HG02973 (cell line): ENCODE results near the gene CCR5AS.
"Not testable (repeated sequence)": the region's sequence is repeated elsewhere in the genome, so short reads cannot be mapped to it uniquely, and the experiment has no call there.

ENCODE experiments used
- ATAC-seq: cut with Tn5 transposase; IDR thresholded peaks from one replicate; pipeline ENCODE4 v1.9.1; 2021; ENCODE audit warnings: moderate library complexity; ENCODE audit not compliant: unreplicated experiment

The CCR5AS gene

DNA sequence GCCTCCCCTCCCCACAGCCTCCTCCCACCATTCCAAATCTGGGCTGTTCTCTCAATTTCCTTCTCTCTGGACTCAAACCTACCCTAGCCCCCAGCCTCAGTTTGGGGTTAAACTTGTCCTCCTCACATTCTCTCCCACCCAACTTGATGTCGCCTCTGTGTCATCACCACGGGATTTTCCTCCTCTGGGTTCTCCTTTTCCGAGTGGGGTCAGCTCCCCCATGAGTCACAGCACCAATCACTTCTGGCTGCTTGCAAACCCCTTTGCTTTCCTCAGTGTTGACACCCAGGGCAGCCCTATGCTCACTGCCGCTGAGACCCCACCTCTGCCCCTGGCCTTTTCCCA lies 451 bp downstream of the CCR5AS start:
- no peak for ATAC-seq

DNA sequence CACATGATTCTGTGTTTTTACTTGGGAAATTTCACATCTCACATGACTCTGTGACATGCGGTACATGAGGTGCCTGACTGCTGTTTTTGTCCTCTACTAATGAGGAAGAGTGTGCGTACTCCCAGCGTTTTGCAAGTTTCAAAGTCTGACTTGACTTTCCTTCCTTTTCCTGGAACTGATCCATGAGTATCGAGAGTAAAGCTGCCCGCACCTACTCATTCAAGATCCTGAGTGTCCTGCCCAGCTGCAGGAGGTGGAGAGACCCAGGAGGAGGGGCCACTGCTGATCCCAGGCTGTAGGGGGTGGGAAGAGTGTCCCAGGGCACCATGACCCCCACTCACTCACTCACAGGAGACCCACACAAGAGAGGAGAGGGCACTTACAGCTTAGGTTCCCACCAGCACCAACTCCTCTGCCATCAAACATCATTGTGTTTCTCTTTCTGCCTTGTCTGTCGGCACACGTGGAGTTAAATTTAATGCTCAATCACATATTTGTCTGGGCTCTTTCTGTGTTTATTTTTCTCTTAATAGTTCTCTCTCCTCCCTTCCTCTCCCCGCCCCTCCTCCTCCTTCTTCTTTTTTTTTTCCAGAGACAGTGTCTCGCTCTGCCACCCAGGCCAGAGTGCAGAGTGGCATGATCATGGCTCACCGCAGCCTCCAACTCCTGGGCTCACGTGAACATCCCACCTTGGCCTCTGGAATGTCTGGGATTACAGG lies 1.4 kb downstream of the CCR5AS start:
- ATAC-seq, result no peak

GRCh38 chr3:46402902-46403301 lies 4.0 kb downstream of the CCR5AS start:
- ATAC-seq, result not testable (repeated sequence)

DNA sequence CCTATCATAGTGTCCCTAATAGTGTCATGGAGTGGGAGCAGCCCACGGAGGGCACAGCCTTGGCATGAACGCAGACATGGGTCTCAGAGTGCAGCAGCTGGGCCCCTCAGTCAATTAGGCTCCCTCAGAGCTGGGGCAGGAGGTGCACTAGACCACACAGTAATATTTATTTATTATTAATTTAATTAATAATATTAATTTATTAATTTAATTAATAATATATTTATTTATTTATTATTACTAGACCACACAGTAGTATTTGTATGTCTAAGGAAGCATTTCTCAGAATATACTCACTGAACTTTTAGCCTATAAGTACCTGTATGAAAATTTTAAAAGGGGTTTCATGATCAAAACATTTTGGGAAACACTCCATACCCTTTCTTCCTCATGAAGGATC lies 5.3 kb downstream of the CCR5AS start:
- ATAC-seq, result no peak

GRCh38 chr3:46400846-46401245 lies 6.0 kb downstream of the CCR5AS start:
- no peak for ATAC-seq

GRCh38 chr3:46400000-46400734 lies 6.7 kb downstream of the CCR5AS start:
- no peak for ATAC-seq

DNA sequence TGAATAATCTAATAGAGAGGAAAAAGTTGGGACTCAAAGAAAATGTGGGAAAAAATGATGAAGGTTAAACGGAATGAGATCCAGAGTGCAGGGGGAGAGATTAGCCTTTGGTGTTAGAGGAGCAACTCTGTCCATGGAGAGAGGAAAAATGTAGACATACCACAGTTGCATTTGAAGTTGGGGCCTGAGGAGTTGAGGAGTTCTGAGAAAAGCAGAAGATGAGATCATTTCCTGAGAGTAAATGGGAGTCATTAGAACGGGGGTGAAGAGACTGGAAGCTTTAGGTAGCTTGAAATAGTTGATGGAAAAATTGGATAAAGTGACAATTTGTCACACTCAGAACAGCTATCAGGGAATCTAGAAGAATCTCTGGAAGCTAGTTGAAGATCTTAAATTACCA lies 7.3 kb downstream of the CCR5AS start:
- no peak for ATAC-seq

GRCh38 chr3:46399098-46399497 lies 7.8 kb downstream of the CCR5AS start:
- ATAC-seq, result no peak

DNA sequence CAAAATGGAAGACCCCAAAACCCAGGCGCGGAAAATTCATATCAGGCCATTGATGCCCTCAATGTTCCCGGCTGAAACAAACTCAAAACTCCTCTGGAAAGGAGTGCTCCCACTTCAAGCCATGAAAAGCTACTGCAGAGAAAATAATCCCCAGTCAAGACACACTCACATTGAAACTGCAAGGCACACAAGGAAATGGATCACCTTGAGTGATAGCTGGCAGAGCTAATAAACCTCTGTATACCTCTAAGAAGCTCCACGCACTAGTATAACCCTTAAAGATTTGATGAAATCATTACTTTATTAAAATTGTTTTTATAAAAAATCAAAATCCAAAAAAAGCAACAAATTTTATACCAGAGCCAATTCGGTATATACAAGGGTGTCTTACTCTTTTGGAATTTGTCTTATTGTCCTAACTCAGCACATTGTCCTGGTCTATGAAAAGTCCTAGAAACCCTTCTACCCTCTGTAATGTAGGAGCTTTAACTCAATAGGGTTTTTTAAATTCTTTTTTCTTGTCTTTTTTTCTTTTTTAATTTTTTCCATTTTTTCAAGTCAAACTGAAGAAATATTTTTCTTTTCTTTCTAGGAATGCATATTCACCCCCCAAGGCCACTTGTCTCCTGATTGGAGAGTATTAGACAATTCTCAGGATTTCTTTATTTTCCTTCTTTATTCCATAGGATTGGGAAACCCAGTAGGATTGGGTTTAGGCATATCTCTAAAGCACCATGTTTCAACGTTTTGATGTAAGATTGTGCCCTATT lies 8.5 kb downstream of the CCR5AS start:
- ATAC-seq, result no peak

DNA sequence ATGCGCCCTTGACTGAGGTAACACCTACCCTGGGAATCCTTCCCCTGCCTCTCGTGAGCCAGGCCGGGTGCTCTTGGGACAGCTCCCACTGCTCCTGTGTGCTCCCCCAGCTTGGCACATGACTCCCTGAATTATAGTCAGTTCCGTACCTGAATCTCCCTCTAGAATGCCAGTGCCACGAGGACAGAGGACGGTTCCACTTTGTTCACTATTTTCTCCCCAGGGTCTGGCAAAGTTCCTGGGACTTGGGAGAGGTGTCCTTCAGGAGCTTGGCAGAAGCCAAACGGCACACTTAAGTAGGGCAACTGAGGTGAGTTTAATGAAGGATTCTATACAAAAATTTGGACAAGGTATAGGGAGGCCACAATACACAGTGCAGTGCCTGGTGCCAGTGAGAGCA lies 9.8 kb downstream of the CCR5AS start:
- no peak for ATAC-seq

GRCh38 chr3:46395766-46396530 lies 10.9 kb downstream of the CCR5AS start:
- no peak for ATAC-seq

DNA sequence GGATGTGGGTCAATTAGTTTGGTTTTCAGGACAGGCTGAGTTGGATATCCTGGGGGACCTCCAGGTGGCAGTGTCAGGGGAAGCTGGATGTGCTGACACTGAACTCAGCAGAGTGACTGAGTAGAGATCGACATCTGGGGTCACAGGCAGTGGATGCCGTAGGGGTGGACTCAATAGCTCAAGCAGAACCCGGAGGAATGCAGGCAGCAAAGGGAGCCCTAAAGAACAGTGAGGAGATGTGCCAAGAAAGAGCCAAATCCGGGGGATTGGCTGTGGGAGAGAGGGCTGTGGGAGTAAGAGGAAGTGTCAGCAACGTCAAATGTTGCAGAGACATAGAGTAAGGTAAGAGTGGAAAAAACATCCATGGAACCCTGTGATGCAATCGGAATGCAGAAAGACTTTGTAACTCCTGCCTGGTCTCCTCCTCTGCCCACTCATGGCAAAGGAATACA lies 11.6 kb downstream of the CCR5AS start:
- ATAC-seq, result no peak

DNA sequence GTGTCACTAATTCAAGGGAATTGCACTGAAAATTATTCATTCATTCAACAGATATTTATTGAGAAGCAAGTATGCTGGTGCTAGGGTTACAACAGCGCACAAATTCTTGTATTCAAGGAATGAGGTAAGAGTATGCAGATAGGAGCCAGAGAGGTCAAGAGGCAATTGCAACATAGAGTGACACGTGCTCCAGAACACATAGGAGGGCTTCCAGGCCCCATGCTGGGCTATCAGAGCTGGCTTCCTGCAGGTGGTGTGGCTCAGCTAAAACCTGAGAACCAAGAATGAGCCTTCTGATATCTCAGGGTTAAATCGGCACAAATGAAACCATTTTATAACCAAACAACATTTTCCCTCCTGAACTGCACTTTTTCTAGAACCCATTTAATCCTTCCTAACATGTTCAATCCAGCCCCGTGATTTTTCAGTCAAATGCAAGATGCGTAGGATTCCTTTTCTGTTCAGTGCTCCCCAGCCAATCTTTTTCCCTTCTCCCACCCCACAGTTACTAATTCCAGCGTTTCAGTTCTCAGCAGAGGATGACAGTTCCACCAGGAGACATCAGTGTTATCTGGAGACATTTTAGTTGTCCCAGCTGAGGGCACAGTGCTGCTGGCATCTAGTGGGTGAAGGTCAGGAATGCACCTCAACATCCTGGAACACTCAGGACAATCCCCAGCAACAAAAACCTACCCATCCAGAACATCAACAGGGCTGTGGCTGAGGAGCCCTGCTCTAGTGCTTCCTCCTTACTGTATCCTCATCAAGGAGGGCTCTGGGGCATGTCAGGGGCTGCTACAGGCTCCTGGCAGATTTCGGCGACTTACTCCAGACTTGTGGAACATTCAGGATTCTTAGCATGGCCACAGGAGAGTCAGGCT lies 13.1 kb downstream of the CCR5AS start:
- ATAC-seq, result no peak

GRCh38 chr3:46393011-46393410 lies 13.9 kb downstream of the CCR5AS start:
- ATAC-seq, result no peak

- ATAC-seq, result not testable (repeated sequence)
Measured at GRCh38 chr3:46391526-46391925, 15.3 kb downstream of the CCR5AS start.

GRCh38 chr3:46389306-46389705 lies 17.6 kb downstream of the CCR5AS start:
- ATAC-seq, result no peak

DNA sequence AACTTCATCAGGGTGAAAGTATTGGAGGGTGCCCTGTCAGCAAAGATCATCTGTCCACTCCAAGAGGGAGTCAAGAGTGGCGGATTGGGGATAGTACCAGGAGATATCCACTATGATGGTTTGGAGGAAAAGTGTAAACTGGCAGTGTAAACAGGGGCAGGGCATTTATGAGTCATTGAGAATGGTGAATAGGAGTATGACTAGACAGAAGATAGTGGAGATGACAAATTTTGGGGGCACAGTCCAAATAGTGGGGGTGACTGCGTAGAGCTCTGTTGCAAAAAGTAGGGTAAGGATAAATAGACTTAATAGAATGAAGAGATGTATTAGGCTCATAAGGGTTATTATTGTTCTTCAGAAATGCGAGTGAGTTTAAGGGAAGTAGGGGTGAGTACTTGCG lies 18.0 kb downstream of the CCR5AS start:
- ATAC-seq, result not testable (repeated sequence)

- no peak for ATAC-seq
Measured at GRCh38 chr3:46386205-46386604, 20.7 kb downstream of the CCR5AS start.

DNA sequence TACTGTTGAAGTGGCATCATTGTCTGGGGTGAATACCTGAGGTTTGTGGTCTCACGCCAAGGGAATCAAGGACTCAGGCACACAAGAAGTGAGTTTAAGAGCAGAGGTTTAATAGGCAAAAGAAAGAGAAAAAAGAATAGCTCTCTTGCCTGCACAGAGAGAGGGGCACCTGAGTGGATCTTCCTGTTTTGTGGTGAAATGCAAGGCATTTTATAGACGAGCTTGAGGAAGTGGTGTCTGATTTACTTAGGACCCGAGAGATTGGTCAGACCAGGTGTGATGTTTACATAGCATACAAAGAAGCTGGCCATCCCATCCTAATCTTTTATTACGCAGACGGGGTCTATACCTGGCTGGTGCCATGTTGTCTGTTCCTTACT lies 22.9 kb downstream of the CCR5AS start:
- no peak for ATAC-seq
